Measurements from ENCODE around the gene C6. TPM values are rescaled to one million over a fixed set of nuclear protein-coding genes. Genes with fewer than 3 reads are reported as not detected.

Gene C6
- polyA plus RNA-seq, 1 donor from 2014 or later, result 2.6 TPM

- H3K36me3 ChIP-seq (ENCODE audit: insufficient read depth, low read length), result no peaks in the 10 kb centered on the region
- H2AFZ ChIP-seq (ENCODE audit: low read depth, low read length), result no peak overlapping the region
- H4K20me1 ChIP-seq (ENCODE audit: insufficient read depth), result no peaks in the 10 kb centered on the region
- H3K79me2 ChIP-seq (replicated peaks; ENCODE audit: insufficient read depth, low read length), result no peaks in the 10 kb centered on the region
- H3K27ac ChIP-seq (ENCODE audit: low read length), result no peak overlapping the region
- no peaks in the 10 kb centered on the region for H3K27me3 ChIP-seq (ENCODE audit: insufficient read depth, low read depth, low read length)
- no peak for TF ChIP-seq EP300 (conservative IDR thresholded peaks at IDR 0.05; ENCODE audit: poor library complexity, severe bottlenecking)
- no peak for TF ChIP-seq RAD21 (conservative IDR thresholded peaks at IDR 0.05)
- no peak for TF ChIP-seq POLR2AphosphoS5 (IDR thresholded peaks at IDR 0.05)
- no peak for TF ChIP-seq REST (IDR thresholded peaks at IDR 0.05; ENCODE audit: borderline replicate concordance)
- TF ChIP-seq TAF1 (IDR thresholded peaks at IDR 0.05; ENCODE audit: low read depth), result no peak
- no peak for TF ChIP-seq SMC3 (conservative IDR thresholded peaks at IDR 0.05; ENCODE audit: poor library complexity)
- TF ChIP-seq EZH2 (IDR thresholded peaks at IDR 0.05; ENCODE audit: borderline replicate concordance, insufficient read depth, low read length, poor library complexity, severe bottlenecking), result no peak
- TF ChIP-seq, protein P1, sequence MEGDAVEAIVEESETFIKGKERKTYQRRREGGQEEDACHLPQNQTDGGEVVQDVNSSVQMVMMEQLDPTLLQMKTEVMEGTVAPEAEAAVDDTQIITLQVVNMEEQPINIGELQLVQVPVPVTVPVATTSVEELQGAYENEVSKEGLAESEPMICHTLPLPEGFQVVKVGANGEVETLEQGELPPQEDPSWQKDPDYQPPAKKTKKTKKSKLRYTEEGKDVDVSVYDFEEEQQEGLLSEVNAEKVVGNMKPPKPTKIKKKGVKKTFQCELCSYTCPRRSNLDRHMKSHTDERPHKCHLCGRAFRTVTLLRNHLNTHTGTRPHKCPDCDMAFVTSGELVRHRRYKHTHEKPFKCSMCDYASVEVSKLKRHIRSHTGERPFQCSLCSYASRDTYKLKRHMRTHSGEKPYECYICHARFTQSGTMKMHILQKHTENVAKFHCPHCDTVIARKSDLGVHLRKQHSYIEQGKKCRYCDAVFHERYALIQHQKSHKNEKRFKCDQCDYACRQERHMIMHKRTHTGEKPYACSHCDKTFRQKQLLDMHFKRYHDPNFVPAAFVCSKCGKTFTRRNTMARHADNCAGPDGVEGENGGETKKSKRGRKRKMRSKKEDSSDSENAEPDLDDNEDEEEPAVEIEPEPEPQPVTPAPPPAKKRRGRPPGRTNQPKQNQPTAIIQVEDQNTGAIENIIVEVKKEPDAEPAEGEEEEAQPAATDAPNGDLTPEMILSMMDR (IDR thresholded peaks at IDR 0.05; ENCODE audit: poor library complexity, severe bottlenecking), result no peak
- TF ChIP-seq MXI1 (conservative IDR thresholded peaks at IDR 0.05; ENCODE audit: poor library complexity, severe bottlenecking), result no peak
- no peak overlapping the region for H3K4me2 ChIP-seq (ENCODE audit: low read length)
- no peak overlapping the region for H3K4me3 ChIP-seq (ENCODE audit: low read length)
- H3K9ac ChIP-seq (ENCODE audit: low read length), result no peak overlapping the region
- H3K9me3 ChIP-seq (ENCODE audit: low read length), result no peaks in the 10 kb centered on the region
- H3F3A ChIP-seq (ENCODE audit: insufficient read depth, low read length, poor library complexity, severe bottlenecking), result no peaks in the 10 kb centered on the region
- no peaks in the 10 kb centered on the region for H3K9me2 ChIP-seq (ENCODE audit: insufficient read depth, low read length)
These were observed 10.6 kb upstream of the C6 start for GRCh38 chr5:41223962-41224361.

GRCh38 chr5:41219658-41220269 is 6.4 kb upstream of the C6 start:
- Histone ChIP-seq H3K79me2 (replicated peaks; ENCODE audit: insufficient read depth, low read length) (no peaks in the 10 kb centered on the region), H3K36me3 (ENCODE audit: insufficient read depth, low read length) (no peaks in the 10 kb centered on the region), H3K4me3 (ENCODE audit: low read length) (no peak overlapping the region), H3K9me2 (ENCODE audit: insufficient read depth, low read length) (no peaks in the 10 kb centered on the region), H4K20me1 (ENCODE audit: insufficient read depth) (no peaks in the 10 kb centered on the region), H2AFZ (ENCODE audit: low read depth, low read length) (no peak overlapping the region), H3K9me3 (ENCODE audit: low read length) (no peaks in the 10 kb centered on the region), H3F3A (ENCODE audit: insufficient read depth, low read length, poor library complexity, severe bottlenecking) (no peaks in the 10 kb centered on the region), H3K9ac (ENCODE audit: low read length) (no peak overlapping the region), H3K27me3 (ENCODE audit: insufficient read depth, low read depth, low read length) (no peaks in the 10 kb centered on the region), H3K4me2 (ENCODE audit: low read length) (no peak overlapping the region), H3K27ac (ENCODE audit: low read length) (no peak overlapping the region)
- TF ChIP-seq RAD21 (conservative IDR thresholded peaks at IDR 0.05) (no peak), MXI1 (conservative IDR thresholded peaks at IDR 0.05; ENCODE audit: poor library complexity, severe bottlenecking) (no peak), EZH2 (IDR thresholded peaks at IDR 0.05; ENCODE audit: borderline replicate concordance, insufficient read depth, low read length, poor library complexity, severe bottlenecking) (no peak), TAF1 (IDR thresholded peaks at IDR 0.05; ENCODE audit: low read depth) (no peak), SMC3 (conservative IDR thresholded peaks at IDR 0.05; ENCODE audit: poor library complexity) (no peak), EP300 (conservative IDR thresholded peaks at IDR 0.05; ENCODE audit: poor library complexity, severe bottlenecking) (no peak), POLR2AphosphoS5 (IDR thresholded peaks at IDR 0.05) (no peak), REST (IDR thresholded peaks at IDR 0.05; ENCODE audit: borderline replicate concordance) (no peak)
- TF ChIP-seq, protein P1 (IDR thresholded peaks at IDR 0.05; ENCODE audit: poor library complexity, severe bottlenecking), result no peak

Measured in neural cell (in vitro differentiated cells).